Measurements from ENCODE around the gene GRPEL1. TPM values are rescaled to one million over a fixed set of nuclear protein-coding genes. Genes with fewer than 3 reads are reported as not detected.
A peak's percentile ranks its signal among the peaks of the same experiment; 100 is the strongest.

Gene GRPEL1
- total RNA-seq, 1 experiment from 2014 or later = 40.7 TPM

DNA sequence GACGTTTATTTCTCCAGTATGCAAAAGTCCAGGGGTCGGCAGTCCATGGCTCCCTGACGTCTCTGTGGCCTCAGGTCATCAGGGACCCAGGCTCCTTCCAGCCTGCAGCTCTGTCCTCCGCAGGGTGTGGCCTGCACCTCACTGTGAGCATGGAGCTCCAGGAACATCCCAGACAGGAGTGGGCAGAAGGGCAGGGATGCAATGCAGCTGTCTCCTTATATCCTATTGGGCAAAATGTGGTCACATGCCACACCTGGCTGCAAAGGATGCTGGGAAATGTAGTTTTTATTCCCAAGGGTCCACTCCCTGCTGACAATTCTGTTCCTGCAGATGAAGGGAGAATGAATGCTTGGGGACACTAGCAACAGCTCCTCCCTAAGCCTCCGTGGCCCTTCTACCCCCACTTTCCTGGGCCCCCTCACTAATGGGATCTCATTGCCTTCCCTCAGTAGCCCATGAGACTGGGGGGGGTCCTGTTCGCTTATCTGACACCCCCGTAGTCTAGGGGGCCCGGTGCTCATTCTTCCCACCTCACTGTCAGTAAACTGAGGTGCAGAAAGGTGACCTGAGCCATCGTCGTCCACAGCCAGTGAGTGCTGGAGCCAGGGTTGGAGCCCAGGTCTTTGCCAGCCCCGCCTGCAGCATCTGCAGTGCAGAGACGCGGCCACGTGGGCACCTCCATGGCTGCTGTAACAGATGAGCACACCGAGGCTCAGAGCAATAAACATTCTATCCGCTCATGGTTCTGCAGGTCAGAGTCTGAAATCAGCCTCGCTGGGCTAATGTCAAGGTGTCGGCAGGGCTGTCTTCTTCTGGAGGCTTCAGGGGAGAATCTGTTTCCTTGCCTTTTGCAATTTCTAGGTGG lies 5.9 kb upstream of the GRPEL1 start:
- Histone ChIP-seq H3K9ac (ENCODE audit: extremely low read depth, insufficient read length, low read length) (no peak overlapping the region), H3K23ac (ENCODE audit: insufficient read length, low read depth, low read length) (no peak overlapping the region), H3K27me3 (ENCODE audit: insufficient read depth, low read length) (no peaks in the 10 kb centered on the region), H2BK15ac (ENCODE audit: low read depth, low read length) (no peak overlapping the region), H3K56ac (ENCODE audit: insufficient read length, low read depth, low read length) (no peak overlapping the region), H3K14ac (ENCODE audit: insufficient read depth, low read length) (no peak overlapping the region), H4K20me1 (ENCODE audit: control insufficient read depth, insufficient read depth, insufficient read length) (no peaks in the 10 kb centered on the region), H2BK20ac (ENCODE audit: low read depth, low read length, poor library complexity, severe bottlenecking) (no peak overlapping the region), H3K4me2 (ENCODE audit: insufficient read depth, insufficient read length, low read length) (no peak overlapping the region), H3K79me2 (ENCODE audit: insufficient read depth, low read length) (no peaks in the 10 kb centered on the region), H2BK5ac (ENCODE audit: insufficient read length, low read length) (no peak overlapping the region), H3K9me3 (ENCODE audit: control insufficient read depth, low read depth, low read length) (no peaks in the 10 kb centered on the region), H2BK12ac (ENCODE audit: insufficient read length, low read depth, low read length) (no peak overlapping the region), H3K4ac (ENCODE audit: low read depth, low read length) (no peak overlapping the region), H4K8ac (replicated peaks; ENCODE audit: insufficient read length, low read depth, low read length) (no peak overlapping the region), H2AFZ (ENCODE audit: low read length) (no peak overlapping the region), H3T11ph (ENCODE audit: low read length) (no peak overlapping the region), H3K18ac (ENCODE audit: insufficient read length, low read depth, low read length) (no peak overlapping the region), H3K79me1 (ENCODE audit: insufficient read depth, low read depth, low read length, poor library complexity, severe bottlenecking) (no peaks in the 10 kb centered on the region), H3K27ac (ENCODE audit: insufficient read length, low read depth, low read length) (no peak overlapping the region), H3K23me2 (ENCODE audit: insufficient read length, low read depth, low read length, poor library complexity, severe bottlenecking) (peaks cover 1% of the 10 kb centered on the region), H4K5ac (ENCODE audit: insufficient read length, low read depth, low read length) (no peak overlapping the region), H2AK5ac (ENCODE audit: insufficient read length, low read length) (no peak overlapping the region), H4K91ac (ENCODE audit: insufficient read length, low read depth, low read length) (no peak overlapping the region), H2BK120ac (ENCODE audit: low read depth, low read length, poor library complexity, severe bottlenecking) (no peak overlapping the region), H3K4me1 (ENCODE audit: insufficient read depth, low read length) (no peaks in the 10 kb centered on the region)
- DNase-seq = peak; percentile 69
- TF ChIP-seq, protein P1, sequence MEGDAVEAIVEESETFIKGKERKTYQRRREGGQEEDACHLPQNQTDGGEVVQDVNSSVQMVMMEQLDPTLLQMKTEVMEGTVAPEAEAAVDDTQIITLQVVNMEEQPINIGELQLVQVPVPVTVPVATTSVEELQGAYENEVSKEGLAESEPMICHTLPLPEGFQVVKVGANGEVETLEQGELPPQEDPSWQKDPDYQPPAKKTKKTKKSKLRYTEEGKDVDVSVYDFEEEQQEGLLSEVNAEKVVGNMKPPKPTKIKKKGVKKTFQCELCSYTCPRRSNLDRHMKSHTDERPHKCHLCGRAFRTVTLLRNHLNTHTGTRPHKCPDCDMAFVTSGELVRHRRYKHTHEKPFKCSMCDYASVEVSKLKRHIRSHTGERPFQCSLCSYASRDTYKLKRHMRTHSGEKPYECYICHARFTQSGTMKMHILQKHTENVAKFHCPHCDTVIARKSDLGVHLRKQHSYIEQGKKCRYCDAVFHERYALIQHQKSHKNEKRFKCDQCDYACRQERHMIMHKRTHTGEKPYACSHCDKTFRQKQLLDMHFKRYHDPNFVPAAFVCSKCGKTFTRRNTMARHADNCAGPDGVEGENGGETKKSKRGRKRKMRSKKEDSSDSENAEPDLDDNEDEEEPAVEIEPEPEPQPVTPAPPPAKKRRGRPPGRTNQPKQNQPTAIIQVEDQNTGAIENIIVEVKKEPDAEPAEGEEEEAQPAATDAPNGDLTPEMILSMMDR (conservative IDR thresholded peaks at IDR 0.05) = no peak
- Mint-ChIP-seq H3K4me1 (peaks cover 5 to 9% of the 10 kb centered on the region in 2 experiments), H3K4me3 (peak overlapping the region in 1 of 2 experiments; percentile 48; a peak in 1 of 5 replicates), H3K9me3 (no peaks in the 10 kb centered on the region), H3K27me3 (ENCODE audit: low read depth) (peaks cover 57% of the 10 kb centered on the region), H3K36me3 (ENCODE audit: insufficient read depth in 1 of 3, low read depth in 3 of 3) (no peaks in the 10 kb centered on the region), H3K27ac (no peak overlapping the region)
- WGBS (ENCODE audit: extremely low coverage, insufficient read length, low lambda C conversion rate) = no CpG with 5 or more reads among the region's 18 CpGs

Measured in H9 (cell line).